NCI-H446 treated with DMSO at 0.1 percent for 48 hours (cell line): ENCODE data around the gene ADRM1.
A peak's percentile ranks its signal among the peaks of the same experiment; 100 is the strongest.

Experiments
- DNase-seq: peaks from one replicate; lab custom pipeline; 2025; lab: John Stamatoyannopoulos, UW

The ADRM1 gene

DNA sequence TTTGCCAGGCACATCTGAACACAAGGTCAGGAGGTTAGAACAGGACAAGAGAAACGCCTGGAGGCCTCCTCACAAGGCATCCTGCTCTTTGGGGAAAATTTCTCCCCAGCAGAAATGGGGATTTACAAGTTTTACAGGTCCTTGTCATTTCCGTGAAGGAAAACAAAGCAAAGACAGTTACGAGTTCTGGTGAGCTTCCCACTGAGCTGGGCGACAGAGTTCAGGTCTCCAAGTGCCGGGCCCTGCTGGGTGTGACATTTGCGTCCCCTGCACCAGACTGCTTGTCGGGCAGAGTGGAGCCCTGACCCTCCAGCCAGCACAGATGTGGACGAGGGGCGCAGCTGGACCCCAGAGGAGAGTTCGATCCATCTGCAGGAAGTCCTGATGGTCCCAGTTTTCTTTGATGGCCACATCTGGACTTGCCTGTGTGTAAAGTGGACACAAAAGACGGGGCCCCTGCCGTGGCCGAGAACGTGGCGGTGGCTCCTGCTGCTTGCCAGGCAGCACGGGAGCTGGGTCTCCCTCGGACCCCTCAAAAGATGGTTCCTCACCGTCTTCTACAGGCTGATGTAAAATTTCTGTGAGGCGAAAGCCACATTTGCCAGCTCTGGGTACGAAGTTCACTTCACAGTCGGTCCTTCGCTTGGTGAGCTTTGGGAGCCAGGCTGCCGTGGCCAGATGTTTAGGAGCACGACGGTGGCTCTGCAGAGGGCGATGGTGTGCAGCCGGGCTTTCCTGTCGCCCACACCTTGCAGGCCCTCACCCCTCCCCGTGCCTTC is 5.2 kb upstream of the ADRM1 start:
- no peak for DNase-seq

- DNase-seq: no peak
Observed at GRCh38 chr20:62298577-62299249, 4.1 kb upstream of the ADRM1 start.

DNA sequence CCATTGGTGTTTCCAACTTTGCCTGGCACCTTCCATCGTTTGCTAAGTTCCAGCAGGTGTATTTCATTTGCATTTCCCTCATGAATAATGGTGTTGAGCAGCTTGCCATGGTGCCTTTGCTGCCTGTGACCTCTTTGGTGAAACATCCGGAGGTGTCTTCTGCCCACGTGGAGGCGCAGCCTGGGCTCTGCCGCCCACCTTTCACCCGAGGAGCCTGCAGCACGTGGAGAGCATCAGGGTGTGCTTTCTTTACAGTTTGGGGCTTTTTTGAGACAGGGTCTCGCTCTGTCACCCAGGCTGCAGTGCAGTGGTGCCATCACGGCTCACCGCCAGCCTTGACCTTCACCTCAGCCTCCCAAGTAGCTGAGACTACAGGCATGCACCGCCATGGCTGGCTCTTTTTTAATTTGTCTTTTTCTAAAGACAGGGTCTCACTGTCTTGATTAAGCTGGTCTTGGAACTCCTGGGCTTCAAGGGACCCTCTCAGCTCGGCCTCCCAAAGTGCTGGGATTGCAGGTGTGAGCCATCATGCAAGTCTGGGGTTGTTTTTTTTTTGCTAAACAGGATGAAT is 3.0 kb upstream of the ADRM1 start:
- DNase-seq: no peak

DNA sequence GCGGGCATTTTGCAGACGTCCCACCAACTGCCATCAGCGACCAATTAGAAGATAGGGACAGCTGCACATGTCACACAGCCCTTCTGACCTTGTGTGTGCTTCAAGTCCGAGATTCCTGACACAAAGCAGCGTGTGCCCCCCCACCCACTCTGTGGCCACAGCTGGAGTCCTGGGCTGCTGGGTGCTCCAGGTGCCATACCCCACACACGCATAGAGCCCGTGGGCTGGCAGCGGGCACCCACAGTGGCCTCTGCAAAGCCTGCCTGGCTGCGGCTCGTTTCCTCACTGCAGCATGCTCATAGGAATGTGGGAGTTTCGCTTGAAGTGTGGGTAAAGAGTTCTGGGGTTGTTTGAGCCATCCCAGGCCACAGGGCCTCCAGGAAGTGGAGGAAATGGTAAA is 2.5 kb upstream of the ADRM1 start:
- DNase-seq: no peak

- DNase-seq: no peak
Observed at GRCh38 chr20:62301111-62301668, 1.6 kb upstream of the ADRM1 start.

DNA sequence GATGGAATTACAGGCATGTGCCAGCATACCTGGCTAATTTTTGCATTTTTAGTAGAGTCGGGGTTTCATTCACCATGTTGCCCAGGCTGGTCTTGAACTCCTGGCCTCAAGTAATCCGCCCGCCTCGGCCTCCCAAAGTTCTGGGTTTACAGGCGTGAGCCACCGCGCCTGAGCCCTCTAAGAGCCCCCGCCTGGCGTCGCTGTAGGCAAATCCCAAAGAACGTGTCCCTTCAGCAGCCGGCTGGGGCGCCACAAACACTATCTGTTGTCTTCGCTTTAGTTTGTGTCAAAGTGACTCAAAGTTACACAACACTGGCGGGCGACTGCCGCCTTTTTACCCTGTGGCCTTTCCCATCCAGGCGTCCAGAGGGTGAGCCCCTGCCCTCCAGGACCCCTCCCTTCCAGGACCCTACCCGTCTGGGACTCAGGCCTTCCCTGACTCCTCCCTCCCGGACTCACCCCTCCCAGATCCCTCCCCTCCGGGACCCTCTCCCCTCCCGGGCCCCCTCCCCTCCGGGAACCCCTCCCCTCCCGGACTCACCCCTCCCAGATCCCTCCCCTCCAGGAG is 940 bp upstream of the ADRM1 start:
- peak; percentile 77 for DNase-seq

GRCh38 chr20:62303062-62303339 is 204 bp downstream of the ADRM1 start:
- no peak for DNase-seq

DNA sequence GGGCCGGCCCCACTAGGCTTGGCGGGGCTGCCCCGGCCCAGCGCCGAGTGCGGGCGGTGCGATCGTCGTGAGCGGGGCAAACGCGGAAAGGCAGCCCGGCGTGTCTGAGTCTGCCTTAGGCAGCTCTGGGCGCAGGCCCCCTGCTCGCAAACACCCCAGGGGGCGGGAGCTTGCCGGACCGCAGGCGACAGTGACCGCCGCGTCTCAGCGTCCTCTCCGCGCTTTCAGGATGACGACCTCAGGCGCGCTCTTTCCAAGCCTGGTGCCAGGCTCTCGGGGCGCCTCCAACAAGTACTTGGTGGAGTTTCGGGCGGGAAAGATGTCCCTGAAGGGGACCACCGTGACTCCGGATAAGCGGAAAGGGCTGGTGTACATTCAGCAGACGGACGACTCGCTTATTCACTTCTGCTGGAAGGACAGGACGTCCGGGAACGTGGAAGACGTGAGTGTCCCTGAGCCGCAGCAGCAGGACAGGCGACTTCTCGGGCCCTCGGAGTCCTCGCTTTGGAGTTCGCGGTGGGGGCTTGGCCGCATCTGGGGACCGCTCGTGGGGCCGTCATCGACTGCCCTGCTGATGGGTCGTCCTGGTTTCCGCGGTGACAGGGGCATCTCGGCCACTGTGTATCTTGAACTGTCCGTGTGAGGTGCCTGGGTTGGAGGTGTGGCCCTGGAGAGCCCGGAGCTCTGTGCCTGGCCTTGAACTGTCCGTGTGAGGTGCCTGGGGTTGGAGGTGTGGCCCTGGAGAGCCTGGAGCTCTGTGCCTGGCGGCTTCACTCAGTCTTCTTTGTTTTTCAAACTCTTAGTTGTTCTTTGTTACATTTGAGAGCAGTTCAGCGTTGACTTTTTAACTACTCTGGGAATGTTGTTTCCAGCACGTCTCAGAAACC is 786 bp downstream of the ADRM1 start:
- DNase-seq: no peak

DNA sequence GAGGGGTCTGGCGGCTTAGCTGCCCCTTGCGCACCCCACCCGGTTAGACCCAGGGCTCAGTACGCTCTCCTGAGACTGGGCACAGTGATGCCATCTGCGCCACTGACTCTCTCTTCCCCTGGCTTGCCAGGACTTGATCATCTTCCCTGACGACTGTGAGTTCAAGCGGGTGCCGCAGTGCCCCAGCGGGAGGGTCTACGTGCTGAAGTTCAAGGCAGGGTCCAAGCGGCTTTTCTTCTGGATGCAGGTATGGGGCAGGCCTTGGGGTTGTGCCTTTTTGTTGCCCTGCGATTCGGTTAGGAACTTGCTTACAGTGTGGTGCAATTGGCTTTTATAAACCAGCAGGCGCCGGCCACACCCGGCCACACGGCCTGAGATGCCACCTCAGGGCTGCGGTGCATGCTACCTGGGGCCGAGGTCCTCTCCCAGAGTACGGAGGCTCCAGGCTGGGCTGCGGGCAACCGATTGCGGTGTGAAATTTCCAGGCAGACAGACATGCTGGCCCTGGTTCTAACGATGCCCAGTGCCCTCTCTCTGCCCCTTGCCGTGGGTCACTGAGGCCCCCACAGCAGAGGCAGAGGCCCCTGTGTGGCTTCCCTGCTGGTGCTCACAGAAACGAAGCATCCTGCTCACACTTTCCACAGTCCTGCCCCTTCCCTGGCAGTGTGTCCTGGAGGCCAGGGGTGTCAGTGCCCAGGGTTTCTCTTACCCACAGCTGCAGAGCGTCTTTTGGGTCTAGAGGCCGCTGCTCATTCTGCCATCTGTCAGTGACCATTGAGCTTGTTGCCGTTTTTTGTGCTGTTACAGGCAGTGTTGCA is 1.7 kb downstream of the ADRM1 start:
- DNase-seq: no peak

DNA sequence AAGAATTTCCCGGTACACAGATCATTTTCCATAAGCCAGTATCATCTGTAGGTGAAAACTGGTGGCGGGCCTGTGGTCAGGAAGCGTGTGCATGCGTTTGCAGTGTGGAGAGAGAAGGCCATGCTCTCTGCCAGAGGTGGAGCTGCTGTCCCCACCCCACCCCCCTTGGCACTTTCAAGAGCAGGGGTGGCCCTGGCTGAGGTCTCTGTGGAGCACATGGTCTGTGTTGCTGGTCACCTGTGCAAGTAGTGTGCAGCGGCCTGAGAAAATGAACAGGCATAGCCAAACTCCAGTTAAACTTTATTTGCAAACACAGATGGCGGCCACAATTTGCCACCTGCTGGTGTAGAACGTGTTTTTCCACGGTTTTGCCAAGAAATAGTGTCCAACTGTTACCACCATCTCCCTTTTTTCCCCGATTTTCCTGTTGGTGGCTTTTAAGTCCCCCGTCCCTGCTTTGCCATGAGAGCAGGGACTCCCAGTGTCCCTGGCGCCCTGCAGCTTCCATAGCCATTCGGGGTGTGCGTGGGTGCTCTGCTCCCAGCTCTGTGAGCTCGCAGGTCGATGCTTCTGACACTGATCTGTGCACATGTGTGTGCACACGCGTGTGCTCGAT is 2.5 kb downstream of the ADRM1 start:
- DNase-seq: no peak

- DNase-seq: no peak
Observed at GRCh38 chr20:62305765-62306413, 3.1 kb downstream of the ADRM1 start.

GRCh38 chr20:62306414-62307187 is 3.8 kb downstream of the ADRM1 start:
- DNase-seq: no peak

GRCh38 chr20:62307226-62308101 is 4.7 kb downstream of the ADRM1 start:
- no peak for DNase-seq

- DNase-seq: no peak
Observed at GRCh38 chr20:62308102-62308822, 5.5 kb downstream of the ADRM1 start.

GRCh38 chr20:62309198-62309944 is 6.6 kb downstream of the ADRM1 start:
- DNase-seq: no peak

DNA sequence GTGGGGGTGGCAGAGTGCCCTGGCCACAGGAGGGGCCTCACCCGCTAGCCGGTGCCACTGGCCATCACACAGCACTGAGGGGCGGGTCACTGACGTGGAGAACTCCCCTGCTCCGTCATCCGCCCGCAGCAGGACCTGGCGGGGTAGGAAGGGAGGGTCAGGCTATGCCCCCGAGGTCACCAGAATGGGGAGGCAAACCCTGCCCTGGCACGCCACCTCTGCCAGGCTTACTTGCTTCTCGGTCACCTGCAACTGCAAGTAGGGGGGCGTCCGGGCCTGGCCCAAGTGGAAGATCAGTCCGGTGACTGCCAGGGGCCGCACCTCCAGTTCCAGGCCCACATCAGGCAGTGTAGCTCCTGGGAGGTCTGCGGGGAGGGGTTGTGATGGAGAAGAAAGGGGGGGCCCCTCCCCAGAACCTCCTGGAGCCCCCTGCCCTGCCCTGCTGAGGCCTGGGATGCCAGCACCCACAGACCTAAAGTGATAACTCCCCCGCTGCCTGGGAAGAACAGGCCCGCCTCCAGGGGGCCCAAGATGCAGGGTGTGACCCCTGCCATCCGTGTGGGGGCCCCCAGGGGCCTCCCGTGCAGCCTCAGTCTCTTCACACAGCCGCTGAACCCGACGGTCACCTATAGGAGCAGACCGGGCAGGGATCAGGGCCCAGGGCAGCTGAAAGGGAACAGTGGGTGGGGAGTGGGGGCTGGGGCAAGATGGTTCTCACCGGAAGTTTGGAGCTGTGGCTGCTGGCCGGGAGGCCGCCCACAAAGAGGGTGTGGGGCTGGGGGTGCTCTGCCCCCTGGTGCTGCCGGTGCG is 7.4 kb downstream of the ADRM1 start:
- DNase-seq: no peak
